HG02852 (cell line): ENCODE data around the gene RRAS2.

Experiments
- ATAC-seq: cut with Tn5 transposase; IDR thresholded peaks from one replicate; pipeline ENCODE4 v1.9.1; 2021; ENCODE audit warnings: mild to moderate bottlenecking, moderate library complexity; ENCODE audit not compliant: unreplicated experiment

RRAS2 gene

GRCh38 chr11:14340721-14341120 lies 18.3 kb downstream of the RRAS2 start:
- no peak for ATAC-seq

DNA sequence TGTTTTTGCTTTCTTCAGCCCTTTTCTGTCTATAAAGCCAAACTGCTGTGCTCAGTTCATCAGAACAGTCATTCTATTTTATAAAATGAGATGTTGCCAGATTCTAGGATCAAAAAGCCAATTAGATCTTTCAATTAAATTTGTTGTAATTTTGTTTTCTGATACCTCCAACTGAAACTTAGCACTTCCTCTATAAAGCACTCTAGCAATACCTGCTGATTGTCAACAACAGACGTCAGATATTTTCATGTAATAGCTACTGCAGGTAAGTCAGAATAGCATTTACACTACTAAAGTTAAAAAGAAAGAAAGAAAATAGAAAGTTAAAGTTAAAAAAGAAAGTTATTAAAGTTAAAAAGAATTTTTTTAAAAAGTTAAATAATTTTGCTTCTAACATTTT lies 19.6 kb downstream of the RRAS2 start:
- no peak for ATAC-seq

GRCh38 chr11:14336507-14337503 lies 22.2 kb downstream of the RRAS2 start:
- ATAC-seq = no peak

GRCh38 chr11:14335712-14336111 lies 23.3 kb downstream of the RRAS2 start:
- no peak for ATAC-seq

DNA sequence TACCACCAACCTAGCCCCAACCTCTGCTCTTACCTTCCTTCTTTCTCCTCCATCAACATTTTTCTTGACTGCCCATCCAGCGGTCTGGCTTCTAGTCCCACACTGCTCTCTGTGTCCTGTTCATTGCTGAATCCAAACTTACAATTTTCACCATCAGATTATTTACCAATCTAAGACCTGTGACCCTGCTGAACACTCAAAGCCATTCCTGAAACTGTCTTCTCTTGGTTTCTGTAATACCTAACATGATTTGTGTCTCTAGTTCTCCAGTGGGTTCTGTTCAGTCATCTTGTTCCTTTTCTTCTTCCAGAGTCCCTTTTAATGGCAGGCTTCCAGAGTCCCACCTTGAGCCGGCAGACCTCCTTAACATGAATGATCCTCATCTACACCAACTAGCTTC lies 24.1 kb downstream of the RRAS2 start:
- ATAC-seq = no peak

DNA sequence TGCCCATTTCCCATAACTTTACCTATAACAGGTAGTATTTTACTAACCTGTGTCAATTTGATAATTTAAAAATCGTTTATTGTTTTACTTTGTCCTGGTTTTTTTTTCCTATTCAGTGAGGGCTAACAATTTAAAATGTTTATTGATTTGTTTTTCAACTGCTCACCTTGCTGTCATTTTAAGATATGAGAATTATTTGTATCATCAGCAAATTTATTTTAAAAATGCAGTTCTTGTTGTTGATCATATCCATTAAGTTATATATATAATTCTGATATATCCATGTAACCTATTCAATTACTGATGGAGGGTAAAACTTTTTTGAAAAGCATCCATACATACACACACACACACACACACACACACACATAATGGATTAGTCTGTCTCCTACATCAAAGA lies 24.8 kb downstream of the RRAS2 start:
- no peak for ATAC-seq

DNA sequence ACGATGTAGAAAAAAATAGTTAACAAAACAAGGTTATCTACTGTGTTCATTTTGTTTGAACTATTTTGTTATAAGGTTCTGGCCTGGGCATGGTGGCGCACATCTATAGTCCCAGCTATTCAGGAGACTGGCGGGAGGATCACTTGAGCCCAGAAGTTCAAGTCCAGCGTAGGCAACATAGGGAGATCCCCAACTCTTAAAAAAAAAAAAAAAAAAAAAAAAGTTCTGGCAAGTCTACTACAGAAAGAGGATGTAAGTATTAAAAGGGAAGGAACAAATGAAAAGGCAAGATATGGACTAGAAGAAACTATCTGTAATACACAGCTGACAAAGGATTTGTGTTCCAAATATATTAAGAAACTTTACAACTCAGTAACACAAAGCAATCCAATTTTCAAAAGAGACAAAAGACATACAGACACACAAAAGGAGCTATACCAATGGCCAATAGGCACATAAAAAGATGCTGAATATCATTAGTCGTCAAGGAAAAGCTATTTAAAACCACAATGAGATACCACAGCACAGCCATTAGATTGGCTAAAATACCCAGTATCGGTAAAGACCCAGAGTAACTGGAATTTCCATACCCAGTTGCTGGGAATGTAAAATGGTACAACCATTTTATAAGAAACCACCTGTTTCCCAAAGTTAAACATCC lies 27.4 kb downstream of the RRAS2 start:
- peak; percentile 50 for ATAC-seq

GRCh38 chr11:14330881-14331280 lies 28.1 kb downstream of the RRAS2 start:
- no peak for ATAC-seq

GRCh38 chr11:14329702-14330101 lies 29.3 kb downstream of the RRAS2 start:
- ATAC-seq = no peak

GRCh38 chr11:14327116-14327515 lies 31.9 kb downstream of the RRAS2 start:
- ATAC-seq = peak; percentile 30

GRCh38 chr11:14323118-14323676 lies 35.8 kb downstream of the RRAS2 start:
- ATAC-seq = peak; percentile 28

DNA sequence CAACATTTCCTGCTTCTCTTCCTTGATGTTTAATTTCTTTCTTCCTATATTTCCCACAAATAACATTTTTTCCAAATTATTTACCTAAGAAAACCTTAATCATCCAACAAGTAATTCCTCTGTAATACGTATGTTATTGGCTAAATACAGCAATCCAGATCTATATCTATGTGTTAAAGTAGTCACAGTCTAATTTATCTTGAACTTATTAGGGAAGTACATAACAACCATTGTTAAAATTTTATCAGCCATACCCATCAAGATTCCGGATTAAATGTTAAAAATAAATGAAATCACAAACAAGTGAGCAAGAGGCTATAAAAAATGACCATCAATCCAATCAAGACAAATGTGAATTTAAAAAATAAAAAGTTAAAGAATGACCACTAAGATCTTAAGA lies 36.5 kb downstream of the RRAS2 start:
- no peak for ATAC-seq

- peak; percentile 35 for ATAC-seq
Measured at GRCh38 chr11:14320020-14320419, 39.0 kb downstream of the RRAS2 start.

GRCh38 chr11:14318581-14318981 lies 40.4 kb downstream of the RRAS2 start:
- ATAC-seq = no peak

- ATAC-seq = no peak
Measured at GRCh38 chr11:14317659-14318325, 41.2 kb downstream of the RRAS2 start.

- ATAC-seq = no peak
Measured at GRCh38 chr11:14315130-14315529, 43.9 kb downstream of the RRAS2 start.

GRCh38 chr11:14314127-14314526 lies 44.9 kb downstream of the RRAS2 start:
- no peak for ATAC-seq

- no peak for ATAC-seq
Measured at GRCh38 chr11:14312736-14313438, 46.1 kb downstream of the RRAS2 start.

GRCh38 chr11:14310679-14311078 lies 48.3 kb downstream of the RRAS2 start:
- no peak for ATAC-seq

DNA sequence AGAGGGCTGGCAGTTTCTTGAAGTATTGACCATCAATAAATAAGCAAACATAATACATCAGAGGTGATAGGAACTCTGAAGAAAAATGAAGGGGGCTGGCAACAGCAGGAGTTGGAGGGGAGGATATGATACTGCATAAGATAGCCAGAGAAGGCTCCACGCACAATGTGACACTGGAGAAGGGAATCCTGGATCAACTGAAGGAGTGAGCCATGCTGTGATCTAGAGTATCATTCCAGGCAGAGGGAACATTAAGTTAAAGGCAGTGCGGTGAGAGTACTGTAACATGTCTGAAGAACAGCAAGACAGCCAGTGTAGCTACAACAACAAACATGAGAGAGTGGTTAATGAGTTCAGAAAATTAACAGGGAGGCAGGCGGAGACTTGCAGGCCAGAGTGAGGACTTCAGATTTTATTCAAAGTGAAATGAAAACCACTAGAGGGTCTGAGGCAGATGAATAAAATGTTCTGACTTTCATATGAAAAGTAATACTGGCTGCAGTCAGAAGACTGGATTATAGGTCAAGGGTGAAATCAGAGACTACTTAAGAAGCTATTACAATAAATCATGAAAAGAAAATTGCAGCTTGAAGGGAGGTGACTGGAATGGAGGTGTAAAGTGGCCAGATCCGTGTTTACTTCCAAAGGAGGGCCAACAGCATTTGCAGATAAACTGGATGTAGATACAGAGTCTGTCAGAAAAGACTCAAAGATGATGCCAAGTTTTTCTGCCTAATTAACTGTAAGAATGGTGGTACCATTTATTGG lies 49.4 kb downstream of the RRAS2 start:
- no peak for ATAC-seq
